Activated CD4-positive, alpha-beta T cell treated with anti-CD3 and anti-CD28 coated beads for 24 hours (primary cell): ENCODE data around the gene CNPY4.
A peak's percentile ranks its signal among the peaks of the same experiment; 100 is the strongest.
"Not testable (repeated sequence)": the region's sequence is repeated elsewhere in the genome, so short reads cannot be mapped to it uniquely, and the experiment has no call there.

Source experiments
- DNase-seq, 2 donors: peaks; one replicate each; pipeline ENCODE4 v3.0.0-alpha.2; 2020; ENCODE audit warnings: low read depth in 2 of 2

CNPY4 gene

GRCh38 chr7:100118388-100119071 lies 904 bp upstream of the CNPY4 start:
- no peak for DNase-seq

DNA sequence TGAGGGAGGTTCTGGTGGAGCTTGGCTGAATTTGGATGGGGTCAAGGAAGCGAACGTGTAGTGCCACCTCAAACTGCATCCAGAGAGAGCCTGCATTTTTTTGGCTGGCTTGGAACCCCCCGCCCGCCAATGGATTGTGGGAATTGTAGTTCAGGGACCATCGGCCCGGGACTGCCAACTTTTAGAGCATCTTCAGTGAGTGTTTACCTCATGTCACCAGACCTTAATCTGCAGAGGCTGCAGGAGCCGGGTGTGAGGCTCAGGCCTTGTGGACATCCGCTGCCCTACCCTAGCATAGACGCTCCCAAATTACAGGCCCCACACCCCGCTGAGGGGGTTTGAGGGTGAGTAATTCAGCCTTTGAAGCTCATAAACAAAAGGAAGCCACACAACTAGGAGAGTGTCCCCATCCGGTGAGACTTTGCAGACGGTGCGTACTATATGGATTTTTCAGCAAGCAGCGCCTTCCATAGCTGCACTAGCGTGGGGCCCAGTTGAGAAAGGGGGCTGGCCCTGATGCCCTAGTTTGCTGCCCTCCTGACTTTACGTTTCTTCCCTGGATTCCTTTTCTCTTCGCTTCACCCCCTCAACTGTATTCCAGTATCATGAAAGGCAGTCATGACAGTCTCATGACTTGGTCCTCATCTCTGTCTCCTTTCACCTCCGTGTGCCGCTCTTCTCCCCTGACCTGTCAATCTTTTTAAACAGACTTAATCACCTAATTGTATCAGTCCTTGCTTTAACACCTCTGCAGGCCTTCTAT lies 717 bp downstream of the CNPY4 start:
- DNase-seq: peak; percentile 49 to 55

- DNase-seq: no peak
These were observed 1.3 kb downstream of the CNPY4 start for GRCh38 chr7:100120733-100121036.

DNA sequence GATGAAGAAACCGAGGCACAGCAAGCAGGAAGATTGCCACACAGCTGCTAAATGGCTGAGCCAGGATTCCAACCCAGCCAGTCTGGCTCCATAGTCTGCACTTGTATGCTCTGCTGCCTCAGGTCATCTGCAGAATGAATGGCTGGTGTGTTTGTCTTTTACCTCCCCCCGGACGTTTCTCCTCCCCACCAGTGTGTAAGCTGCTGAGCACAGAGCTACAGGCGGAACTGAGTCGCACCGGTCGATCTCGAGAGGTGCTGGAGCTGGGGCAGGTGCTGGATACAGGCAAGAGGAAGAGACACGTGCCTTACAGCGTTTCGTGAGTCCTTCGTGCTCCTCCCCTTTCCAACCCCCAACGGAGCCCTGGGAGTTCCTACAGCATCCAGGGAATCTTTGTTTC lies 2.6 kb downstream of the CNPY4 start:
- no peak for DNase-seq

DNA sequence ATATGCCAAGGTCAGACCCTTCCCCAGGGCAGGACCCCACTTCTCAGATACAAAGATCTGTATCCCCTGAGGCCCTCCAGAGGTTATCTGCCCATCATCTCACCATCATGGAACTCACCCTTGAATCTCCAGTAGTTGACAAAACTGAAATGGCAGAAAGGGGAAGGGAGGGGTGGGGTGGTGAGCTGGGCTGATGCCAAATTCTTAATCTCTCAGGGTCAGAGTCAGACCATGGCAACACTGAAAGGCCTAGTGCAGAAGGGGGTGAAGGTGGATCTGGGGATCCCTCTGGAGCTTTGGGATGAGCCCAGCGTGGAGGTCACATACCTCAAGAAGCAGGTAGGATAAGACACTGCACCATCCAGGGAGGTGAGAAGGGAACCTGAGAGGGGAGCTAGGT lies 3.1 kb downstream of the CNPY4 start:
- DNase-seq: no peak

GRCh38 chr7:100124301-100125230 lies 5.1 kb downstream of the CNPY4 start:
- no peak for DNase-seq

GRCh38 chr7:100126239-100126930 lies 7.0 kb downstream of the CNPY4 start:
- no peak for DNase-seq

GRCh38 chr7:100126931-100127865 lies 7.8 kb downstream of the CNPY4 start, which contains the start of gene MBLAC1:
MBLAC1 (plus strand) TSS chr7:100126967; CDS start chr7:100127396, 429 bp downstream.
- DNase-seq: peak; percentile 89 to 91

DNA sequence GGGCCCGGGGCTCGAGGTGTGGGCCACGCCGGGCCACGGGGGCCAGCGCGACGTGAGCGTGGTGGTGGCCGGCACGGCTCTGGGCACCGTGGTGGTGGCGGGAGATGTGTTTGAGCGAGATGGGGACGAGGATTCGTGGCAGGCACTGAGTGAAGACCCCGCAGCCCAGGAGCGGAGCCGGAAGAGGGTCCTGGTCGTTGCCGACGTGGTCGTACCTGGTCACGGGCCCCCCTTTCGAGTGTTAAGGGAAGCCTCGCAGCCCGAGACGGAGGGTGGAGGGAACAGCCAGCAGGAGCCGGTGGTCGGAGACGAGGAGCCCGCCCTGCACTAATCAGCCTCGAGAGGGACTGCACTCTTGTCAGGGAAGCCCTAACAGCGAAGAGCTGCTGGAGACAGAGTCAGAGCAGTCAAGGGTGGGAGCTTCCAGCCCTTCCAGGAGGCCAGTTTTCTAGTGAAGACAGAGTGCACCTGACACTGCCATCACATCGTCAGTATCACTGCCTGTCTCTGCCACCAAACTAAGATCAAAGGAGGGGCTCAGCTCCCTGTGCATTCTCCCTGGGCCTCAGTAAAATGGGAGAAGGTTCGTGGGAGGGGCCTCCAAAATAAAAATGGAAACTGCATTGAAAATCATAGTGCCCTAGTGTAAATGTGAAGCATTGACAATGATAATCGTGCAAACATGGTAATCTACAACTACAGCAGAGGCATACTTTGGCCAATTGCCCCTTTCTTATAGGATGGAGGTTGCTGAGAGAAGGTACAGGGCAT lies 8.6 kb downstream of the CNPY4 start:
- DNase-seq: no peak

DNA sequence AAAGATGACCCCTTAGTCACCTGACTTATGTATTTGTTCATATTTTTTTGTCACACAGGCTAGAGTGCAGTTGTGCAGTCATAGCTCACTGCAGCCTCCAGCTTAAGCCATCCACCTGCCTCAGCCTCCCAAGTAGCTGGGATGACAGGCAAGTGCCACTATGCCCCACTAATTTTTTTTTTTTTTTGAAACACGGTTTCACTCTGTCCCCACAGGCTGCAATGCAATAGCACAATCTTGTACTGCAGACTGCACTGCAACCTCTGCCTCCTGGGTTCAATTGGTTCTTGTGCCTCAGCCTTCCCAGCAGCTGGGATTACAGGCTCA lies 9.2 kb downstream of the CNPY4 start:
- DNase-seq: no peak

- not testable (repeated sequence) for DNase-seq
These were observed 10.8 kb downstream of the CNPY4 start for GRCh38 chr7:100130220-100130607.

DNA sequence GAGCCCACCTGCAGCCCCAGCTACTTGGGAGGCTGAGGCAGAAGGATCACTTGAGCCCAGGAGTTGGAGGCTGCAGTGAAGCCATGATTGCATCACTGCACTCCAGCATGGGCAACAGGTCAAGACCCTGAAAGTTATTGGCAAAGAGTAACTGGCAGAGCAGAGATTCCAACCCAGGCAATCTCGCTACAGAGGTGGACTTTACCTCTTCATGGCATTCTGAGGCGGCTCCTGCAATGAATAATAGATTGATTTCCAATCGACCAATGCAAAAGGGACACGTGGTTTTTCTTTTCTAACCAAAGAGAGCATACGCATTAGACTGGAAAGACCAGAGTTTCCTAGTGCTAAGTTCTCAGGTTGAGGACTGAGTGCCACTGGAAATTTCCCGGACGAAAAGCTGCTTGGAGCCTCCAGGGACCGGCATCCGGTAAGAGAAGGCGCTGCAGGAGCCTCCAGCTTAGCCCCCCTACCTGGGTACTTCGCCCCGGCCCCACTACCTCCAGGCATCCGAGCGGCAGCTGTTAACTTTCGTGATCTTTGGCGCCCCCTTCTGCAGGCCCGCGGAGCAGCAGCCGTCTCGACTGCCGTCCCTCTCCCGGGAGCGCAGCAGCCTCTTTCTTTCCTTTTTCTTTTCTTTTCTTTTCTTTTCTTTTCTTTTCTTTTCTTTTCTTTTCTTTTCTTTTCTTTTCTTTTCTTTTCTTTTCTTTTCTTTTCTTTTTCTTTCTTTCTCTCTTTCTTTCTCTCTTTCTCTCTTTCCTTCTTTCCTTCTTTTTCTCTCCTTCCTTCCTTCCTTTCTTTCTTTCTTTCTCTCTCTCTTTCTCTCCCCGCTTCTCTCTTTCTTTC lies 11.4 kb downstream of the CNPY4 start:
- DNase-seq: peak; percentile 84 to 85

DNA sequence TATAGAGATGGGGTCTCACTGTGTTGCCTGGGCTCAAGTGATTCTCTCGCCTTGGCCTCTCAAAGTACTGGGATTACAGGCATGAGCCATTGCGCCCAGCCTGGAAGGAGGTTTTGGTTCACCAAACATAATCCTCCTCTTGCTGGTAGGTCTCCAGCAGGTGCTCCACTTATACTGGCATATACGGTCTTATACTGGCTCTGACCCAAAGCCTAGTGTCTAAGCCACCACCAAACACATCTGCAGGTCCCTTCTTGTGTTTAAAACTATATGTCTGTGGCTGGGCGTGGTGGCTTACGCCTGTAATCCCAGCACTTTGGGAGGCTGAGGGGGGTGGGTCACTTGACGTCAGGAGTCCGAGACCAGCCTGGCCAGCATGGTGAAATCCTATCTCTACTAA lies 12.7 kb downstream of the CNPY4 start:
- no peak for DNase-seq

DNA sequence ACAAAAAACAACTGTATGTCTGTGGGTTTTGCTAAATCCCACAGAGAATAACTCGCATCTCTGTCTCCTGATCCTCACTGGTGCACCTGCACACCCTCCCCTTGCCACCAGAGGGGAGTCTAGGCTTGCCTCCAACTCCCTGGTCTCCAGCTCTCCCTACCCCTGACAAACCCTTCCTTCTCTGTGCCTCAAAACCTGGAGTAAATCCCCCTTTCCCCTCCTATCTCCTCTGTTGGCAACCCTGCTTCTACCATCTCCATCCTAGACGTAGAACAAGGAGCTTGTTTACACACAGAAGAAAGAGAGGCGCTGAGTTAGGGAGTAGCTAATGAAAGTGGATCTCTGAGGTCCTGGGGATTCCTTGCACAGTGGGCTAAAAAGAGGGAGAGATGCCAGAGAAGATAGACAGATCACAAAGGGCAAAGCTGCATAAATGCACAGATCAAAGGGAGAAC lies 13.3 kb downstream of the CNPY4 start:
- peak; percentile 36 to 38 for DNase-seq

- no peak for DNase-seq
These were observed 18.7 kb downstream of the CNPY4 start for GRCh38 chr7:100137851-100138760.

- DNase-seq: no peak
These were observed 22.1 kb downstream of the CNPY4 start for GRCh38 chr7:100141555-100141949.

GRCh38 chr7:100142461-100142860 lies 23.0 kb downstream of the CNPY4 start:
- DNase-seq: no peak

GRCh38 chr7:100146350-100146749 lies 26.9 kb downstream of the CNPY4 start:
- not testable (repeated sequence) for DNase-seq
